Stimulated activated CD4-positive, alpha-beta T cell treated with anti-CD3 and anti-CD28 coated beads, Interleukin-15, amount 100 ng/mL, for 48 hours (primary cell): ENCODE measurements around the gene CHL1.

Experiments used
- DNase-seq, 2 donors: peaks; one replicate each; pipeline ENCODE4 v3.0.0-alpha.2; 2020; ENCODE audit warnings: low read depth in 2 of 2

CHL1 gene, protein sequence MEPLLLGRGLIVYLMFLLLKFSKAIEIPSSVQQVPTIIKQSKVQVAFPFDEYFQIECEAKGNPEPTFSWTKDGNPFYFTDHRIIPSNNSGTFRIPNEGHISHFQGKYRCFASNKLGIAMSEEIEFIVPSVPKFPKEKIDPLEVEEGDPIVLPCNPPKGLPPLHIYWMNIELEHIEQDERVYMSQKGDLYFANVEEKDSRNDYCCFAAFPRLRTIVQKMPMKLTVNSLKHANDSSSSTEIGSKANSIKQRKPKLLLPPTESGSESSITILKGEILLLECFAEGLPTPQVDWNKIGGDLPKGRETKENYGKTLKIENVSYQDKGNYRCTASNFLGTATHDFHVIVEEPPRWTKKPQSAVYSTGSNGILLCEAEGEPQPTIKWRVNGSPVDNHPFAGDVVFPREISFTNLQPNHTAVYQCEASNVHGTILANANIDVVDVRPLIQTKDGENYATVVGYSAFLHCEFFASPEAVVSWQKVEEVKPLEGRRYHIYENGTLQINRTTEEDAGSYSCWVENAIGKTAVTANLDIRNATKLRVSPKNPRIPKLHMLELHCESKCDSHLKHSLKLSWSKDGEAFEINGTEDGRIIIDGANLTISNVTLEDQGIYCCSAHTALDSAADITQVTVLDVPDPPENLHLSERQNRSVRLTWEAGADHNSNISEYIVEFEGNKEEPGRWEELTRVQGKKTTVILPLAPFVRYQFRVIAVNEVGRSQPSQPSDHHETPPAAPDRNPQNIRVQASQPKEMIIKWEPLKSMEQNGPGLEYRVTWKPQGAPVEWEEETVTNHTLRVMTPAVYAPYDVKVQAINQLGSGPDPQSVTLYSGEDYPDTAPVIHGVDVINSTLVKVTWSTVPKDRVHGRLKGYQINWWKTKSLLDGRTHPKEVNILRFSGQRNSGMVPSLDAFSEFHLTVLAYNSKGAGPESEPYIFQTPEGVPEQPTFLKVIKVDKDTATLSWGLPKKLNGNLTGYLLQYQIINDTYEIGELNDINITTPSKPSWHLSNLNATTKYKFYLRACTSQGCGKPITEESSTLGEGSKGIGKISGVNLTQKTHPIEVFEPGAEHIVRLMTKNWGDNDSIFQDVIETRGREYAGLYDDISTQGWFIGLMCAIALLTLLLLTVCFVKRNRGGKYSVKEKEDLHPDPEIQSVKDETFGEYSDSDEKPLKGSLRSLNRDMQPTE (N-terminal part only)

DNA sequence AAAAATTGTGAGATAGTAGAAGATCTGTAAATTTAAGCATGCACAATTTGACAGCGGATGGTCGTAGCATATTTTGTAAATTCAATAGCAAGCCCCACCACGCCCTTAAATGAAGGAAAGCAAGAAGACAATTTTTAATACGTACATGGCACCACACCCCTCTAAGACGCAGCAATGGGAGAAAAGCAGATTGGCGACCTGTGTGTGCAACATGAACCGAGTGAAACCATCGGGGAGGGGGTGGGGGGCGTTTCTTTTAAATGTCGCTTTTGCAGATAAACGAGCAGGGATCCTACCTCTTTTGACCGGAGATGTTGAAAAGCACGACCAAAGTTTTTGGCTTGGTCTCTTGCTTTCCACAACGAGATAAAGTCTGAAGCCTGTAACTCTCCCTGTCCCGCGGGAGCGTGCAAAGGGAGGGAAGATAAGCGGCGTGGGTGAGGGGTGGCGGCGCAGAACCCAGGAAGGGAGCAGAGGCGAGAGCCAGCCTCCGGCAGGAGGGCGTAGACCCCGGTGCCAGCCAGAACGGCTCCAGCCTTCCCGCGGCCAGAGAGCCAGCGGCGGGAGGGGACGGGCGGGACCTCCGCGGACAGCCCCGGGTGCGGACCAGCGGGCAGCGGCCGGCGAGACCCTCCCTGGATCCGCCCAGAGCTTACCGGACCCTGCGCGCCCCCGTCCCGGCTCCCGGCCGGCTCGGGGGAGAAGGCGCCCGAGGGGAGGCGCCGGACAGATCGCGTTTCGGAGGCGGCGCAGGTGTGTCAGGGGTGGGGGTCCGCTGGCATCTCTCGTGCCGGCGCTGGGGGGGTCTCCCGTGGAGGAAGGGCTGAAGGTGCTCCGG lies at the start of gene CHL1:
TSS of gene CHL1 (plus strand) at position 453 of the 838 bp plus-strand sequence. CDS start 123,014 bp downstream, outside the sequence.
- no peak for DNase-seq

DNA sequence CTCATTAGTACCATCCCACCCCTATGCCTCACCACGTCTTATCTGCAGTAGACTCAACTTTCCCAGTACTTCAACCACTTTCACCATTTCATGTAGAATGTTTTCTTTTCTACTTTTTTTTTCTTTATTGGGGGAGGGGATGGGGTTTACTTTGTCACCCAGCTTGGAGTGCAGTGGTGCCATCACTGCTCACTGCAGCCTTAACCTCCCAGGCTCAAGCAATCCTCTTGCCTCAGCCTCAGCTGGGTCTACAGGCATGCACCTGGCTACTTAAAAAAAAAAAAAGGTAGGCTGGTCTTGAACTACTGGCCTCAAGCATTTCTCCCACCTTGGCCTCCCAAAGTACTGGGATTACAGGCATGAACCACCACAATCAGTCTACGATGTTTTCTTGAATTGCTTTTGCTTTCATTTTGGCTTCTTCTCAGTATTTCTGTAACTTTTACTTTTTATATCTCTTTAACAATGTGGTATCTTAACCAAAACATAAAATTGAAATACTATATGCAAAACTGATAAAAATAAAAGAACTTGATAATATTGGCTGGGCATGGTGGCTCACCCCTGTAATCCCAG lies 44.9 kb upstream of the CHL1 start:
- no peak for DNase-seq

DNA sequence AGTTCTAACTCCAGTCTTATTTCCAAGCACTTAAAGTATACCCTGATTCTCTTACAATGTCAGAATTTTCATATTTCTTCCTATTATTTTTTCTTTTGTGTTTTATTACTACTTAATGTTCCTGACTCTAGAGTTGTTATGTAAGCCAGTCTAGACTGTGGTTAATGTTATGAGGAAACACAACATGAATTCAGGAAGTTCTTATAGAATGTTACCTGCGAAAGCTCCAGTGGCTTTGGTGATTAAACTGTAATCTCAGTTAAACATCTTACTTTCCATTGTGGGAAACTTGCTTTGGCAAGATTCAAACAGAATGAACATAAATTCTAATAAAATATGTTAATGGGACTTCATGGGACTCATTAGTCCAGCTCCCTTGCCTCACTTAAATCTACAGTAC lies 36.6 kb upstream of the CHL1 start:
- no peak for DNase-seq

DNA sequence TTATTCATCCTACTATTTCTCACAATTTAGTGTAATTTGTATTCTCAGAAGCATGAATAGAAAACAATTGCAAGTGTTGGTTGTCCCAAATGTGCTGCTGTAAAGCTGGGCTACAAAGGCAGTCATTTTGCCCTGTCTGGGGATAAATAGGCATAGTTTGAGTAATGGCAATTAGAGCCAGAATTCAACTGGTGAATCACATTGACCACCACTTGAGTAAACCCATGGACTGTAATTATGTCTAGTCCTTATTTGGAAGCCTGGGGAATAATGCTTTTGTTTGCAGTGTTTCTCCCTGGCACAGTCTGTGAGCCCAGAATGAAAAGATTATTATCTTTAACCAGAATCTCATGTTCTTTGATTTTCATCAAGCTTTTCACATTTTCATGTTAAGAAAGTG lies 30.5 kb upstream of the CHL1 start:
- DNase-seq: no peak

DNA sequence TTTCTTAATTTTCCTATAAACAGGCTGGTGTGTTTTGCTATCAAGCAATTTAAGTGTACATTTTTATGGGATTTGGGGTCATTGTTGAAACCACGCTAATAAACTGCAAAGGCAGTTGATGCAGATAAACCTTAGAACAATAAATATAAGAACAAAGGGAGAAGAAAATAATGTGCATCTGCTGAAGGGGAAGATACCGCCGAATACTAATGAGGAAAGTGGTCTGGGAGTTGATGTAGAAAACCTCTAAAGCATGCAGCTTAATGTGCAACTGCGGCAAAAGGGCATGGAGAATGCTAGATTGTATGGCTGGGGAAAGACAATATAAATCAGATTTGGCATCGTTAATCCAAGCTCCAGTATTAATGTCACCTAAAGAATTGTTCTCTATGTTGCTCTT lies 29.8 kb upstream of the CHL1 start:
- DNase-seq: no peak

DNA sequence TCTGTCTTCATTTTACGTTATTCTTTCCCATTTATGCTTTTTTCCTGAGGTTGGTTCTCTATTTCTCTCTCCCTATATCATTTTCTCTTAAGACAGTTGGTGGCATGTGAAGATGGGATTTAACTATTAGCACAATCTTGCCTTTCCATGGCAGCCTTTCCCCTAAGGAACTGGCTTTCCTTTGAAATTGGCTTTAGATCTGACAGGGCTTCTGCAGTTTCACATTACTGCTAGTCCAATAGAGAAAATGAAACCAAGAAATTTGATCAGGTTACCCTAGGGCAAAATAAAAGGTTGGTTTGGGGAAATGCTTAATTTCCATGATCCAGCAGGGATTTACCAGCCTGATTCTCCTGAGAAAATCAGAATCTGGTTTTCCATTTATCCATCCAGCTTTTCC lies 22.7 kb upstream of the CHL1 start:
- no peak for DNase-seq

DNA sequence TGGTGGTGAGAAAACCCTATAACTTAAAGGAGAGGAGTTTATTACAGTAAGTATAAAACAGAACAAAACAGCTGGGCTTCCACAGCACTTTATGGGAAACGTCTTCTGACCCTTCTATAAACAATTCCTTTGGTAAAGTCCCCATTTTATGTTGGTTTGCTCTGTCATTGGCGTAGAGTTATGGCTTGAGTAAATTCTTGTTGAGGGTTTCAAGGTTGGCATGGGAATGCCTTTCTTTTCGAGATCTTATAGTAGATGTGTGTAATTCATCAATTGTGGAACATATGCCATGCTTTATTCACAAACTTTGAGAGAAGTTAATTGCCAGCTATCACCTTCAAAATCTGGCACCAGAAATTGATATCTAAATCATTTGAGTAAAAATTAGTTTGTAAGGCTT lies 11.6 kb upstream of the CHL1 start:
- DNase-seq: no peak

DNA sequence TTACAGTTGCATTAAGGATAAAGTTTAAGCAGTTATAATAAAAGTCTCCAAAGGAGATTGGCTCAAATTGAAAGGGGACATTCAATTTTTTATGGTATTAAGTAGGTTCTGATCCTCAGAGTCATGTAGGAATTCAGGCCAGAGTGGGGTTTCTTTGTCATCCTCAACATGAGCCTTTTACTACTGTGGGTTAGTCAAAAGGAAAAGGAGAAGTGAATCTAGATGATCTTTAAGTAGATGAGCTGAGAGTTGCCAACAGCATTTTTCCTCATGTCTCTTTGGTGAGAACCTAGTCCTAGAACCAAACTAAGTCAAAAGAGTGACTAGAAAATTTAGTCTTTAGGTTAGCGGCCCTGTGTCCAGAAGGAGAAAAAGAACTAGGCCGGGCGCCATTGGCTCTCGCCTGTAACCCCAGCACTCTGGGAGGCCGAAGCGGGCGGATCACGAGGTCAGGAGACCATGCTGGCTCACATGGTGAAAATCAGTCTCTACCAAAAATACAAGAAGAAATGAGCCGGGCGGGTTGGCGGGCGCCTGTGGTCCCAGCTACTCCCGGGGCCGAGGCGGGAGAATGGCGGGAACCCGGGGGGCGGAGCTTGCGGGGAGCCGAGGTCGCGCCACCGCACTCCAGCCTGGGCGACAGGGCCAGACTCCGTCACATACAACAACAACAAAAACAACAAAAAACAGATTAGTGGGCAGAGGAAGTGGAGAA lies 4.2 kb upstream of the CHL1 start:
- no peak for DNase-seq

DNA sequence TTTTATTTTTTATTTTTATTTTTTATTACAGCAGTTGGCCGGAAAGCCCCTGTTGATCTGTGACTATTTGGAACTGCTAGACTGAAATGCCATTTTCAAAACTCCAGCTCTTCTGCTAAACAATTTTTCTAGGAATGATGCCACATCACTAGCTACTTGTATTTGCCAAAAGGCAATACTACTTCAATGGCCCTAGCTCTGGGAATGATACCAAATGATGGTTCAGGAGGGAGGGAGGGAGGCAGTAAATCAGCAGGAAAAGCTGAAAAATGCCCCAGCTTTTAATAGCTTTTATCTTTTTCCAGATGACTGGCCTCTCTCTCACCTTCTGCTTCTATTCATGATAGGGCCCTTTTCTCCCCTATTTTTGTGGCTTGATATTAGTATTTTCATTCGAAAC lies 2.6 kb upstream of the CHL1 start:
- no peak for DNase-seq

DNA sequence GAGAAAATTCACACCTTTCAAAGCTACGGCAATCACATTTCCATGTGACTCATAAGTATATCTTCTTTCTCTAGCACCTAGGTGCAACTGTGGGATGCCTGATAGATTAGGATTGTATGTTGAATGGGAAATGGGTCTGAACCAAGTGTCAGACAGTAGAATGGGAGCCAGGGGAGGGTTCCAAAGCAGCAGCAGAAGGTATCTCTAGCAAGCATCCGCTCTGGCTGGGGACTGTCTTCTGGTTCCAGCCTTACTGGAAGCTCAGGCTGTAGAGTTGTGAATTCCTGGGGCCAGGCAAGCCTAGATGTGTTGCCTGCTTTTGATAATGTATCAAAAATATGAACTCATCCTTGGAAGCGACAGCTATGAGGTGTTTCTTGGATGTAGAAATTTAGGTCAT lies 2.1 kb upstream of the CHL1 start:
- no peak for DNase-seq

DNA sequence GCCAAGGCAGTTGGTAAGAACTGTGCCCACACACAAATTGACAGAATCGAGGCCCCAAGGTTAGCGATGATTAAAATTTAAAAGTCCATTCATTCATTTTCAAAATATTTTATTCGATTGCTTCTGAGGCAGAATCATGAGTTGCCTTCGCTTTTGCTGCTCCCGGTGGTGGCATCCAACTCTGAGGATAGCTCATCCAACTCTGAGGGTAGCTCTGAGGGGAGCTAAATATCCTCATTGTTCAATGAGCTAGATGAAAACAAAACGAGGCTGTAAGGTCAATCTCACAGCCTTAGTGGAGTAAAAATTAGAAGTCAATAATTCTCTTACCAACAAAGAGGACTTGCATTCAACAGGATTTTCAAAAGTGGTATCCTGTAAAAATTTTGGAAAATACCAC lies 897 bp upstream of the CHL1 start:
- DNase-seq: no peak

DNA sequence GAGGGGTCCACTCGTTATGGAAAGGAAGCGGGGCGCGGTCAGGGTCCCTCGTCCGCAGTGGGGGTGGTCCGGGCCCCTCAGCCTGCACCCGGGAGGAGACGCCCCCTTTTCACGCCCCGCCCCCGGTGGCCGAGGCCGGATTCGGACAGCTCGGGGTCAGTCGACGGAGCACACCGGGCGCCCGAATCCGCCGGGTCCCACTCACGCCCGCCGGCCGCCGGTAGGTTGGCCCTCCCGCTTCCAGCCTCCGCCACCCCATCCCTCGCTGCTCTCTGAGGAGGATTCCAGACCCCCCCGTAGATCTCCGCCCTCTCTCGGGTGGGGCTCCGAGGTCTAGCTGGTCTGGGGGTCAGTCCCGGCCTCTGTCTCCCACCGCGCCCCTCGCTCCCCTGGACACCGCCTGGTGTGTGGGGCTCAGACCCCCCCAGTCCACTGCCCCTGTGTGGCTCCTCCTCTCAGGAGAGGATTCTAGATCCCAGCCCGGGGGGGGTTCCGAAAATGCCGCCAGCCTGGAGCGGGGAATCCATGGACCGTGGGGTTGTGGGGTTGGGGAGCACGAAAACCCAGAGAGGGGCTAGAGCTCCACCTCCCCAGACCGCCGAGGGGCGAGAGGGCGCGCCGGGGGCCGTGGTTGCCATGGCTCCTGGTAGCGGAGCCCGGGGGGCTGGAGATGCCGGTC lies 725 bp downstream of the CHL1 start:
- no peak for DNase-seq

DNA sequence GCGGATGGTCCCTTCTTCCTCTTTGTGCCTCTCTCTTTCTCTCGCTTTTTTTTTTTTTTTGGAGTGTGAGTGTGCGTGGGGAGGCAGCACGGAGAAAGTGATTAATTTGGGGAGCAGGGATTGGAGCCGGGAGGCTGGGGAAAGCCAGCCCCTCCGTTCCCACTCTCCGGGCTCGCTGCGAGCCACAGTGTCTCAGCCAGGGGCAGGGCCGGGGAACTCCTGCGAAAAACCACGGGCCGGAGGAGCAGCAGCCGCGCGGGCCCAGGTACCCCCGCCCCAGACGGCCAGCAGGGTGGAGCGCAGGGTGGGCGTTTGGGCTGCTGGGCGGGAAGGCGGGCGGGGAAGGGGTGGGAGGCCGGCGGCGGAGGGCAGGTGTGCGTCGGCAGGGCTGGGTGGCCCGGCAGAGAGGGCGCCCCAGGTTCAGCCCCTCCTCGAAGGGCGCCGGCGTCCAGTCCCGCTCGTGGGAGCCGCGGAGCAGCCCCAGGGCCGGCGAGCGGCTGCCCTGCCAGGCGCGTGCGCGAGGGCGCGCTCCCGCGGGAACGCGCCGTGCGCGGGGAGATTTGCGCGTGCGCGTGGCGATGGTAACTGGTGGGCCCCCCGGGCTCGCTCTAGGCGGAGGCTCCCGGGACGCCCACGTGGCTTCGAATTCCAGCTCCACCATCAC lies 1.4 kb downstream of the CHL1 start:
- DNase-seq: no peak

DNA sequence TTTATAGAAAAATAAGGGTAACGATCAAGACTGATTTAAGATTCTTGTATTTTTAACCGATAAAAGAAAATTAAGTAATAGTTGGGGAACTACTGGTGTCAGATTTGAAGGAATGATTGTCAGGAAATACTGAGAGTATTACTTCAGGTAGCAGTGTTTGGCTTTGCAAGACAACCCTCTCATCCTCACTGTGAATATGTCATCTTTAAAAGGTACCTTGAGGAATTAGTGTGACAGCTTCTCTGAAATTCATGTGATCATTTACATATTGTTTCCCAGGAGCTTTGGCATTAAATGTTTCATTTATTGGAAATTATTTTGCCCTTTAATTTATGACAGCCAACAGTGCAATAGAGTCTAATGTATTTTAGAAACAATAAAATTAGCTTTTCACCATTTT lies 3.3 kb downstream of the CHL1 start:
- no peak for DNase-seq

DNA sequence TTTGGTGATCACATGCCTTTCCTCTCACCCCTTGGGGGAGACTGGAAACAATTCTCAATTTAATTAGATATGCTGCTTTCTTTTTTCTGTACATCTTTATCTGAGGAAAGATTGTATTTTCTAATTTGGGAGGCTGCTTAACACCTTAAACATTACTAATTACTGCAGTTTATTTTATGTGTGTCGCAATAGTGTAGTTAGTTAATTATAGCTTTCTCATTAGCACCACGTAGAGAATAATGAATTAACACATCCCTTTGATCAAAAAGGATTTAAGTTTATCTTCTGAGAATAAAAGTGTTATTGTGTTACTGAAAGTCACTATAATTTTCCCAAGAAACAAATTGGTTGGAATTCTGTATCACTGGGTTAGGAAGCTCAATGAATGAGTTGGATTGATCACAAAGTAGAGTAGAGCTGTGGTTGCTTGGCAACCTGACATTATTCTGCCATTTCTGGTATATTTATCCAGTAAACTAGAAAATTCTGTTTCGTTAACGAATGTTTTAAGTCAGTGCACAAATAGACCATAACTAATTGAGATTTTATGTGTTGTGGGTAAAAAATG lies 4.3 kb downstream of the CHL1 start:
- no peak for DNase-seq

DNA sequence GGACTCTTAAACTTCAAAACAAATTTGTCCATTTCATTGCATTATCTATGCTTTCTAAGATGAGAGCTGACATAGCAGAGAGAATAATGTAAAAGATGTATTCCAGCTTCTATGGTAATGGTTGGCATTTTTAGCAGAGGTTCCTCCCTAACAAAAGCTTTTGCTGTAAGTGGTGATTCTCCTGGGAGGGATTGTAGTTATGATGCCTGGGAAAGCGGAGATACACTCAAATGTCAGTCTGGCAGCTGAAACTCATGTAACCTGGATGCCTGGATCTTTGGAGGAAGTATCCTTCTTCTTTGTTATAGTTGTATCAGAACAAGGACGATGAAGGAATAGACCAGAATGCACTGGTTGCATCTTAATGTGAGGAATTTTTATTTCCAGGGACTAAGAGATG lies 7.5 kb downstream of the CHL1 start:
- DNase-seq: no peak

DNA sequence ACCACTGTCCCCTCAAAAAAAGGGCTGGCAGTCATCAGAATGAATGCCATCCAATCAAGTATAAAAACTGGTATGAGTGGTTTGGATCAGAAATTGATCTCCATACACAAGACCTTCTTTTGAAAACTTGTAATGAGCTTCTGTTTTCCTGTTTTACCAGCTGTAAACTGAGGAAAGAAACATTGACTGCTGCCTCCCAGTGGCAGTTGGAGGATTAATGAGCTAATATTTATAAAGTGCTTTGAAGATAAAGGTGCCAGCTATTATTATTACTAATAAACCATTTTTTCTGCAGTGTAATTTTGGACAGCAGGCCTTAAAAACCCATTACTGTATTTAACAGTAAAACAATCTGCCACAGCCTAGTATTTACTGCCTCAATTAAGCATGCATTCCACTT lies 11.4 kb downstream of the CHL1 start:
- no peak for DNase-seq

DNA sequence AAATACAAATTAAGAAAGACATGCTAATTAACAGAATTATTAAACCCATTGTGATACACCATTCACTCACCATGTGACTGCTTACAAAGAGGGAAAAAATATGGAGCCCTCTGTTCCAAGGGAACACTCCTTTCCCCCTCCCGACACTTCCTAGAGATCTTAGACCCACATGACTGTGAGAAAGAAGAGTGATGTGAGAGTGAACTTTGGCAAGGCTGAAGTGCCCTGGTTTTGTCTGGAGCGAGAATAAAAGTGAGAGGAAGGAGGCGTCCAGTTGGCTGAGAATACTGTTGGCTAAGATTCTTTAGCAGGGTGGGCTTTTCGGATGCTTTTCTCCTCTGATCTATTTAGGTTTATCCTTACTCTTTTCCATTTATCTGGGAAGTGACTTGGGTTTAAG lies 14.1 kb downstream of the CHL1 start:
- no peak for DNase-seq

DNA sequence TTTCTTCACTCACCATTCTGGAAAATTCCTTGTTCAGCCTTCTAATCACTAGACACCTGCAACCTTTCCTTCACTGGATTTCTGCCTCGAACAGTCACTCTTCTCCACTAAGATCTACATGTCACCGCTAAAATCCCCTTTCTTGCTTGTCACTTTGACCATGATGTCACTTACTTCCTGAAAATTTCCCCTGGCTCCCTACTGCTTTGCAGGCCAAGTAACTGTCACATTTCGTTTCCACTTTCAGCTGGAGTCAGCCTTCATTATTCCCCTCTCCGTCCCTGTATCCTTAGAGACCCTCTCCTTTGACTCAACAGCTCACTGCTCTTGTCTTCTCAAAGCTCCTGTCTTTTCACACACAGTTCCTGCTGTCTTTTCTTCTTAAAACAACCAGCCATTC lies 15.9 kb downstream of the CHL1 start:
- no peak for DNase-seq
